OCI-LY1 (cell line): Measurements from ENCODE around the gene PXYLP1.

Experiments
- CTCF ChIP-seq: fragments of 200-600 bp; sonication (generic), shearing (Covaris generic); IDR thresholded peaks from 2 replicates; pipeline ENCODE4 v1.5.1; 2017; ENCODE audit warnings: mild to moderate bottlenecking, antibody characterized with exemption, low read length, moderate library complexity, mixed read lengths
- EZH2 ChIP-seq: fragments of 200-600 bp; sonication (generic), shearing (Covaris generic); IDR thresholded peaks from 2 replicates; pipeline ENCODE4 v1.8.0; 2017; ENCODE audit warnings: borderline replicate concordance, mixed run types, mild to moderate bottlenecking, antibody characterized with exemption, low read length, moderate library complexity, mixed read lengths

DNA sequence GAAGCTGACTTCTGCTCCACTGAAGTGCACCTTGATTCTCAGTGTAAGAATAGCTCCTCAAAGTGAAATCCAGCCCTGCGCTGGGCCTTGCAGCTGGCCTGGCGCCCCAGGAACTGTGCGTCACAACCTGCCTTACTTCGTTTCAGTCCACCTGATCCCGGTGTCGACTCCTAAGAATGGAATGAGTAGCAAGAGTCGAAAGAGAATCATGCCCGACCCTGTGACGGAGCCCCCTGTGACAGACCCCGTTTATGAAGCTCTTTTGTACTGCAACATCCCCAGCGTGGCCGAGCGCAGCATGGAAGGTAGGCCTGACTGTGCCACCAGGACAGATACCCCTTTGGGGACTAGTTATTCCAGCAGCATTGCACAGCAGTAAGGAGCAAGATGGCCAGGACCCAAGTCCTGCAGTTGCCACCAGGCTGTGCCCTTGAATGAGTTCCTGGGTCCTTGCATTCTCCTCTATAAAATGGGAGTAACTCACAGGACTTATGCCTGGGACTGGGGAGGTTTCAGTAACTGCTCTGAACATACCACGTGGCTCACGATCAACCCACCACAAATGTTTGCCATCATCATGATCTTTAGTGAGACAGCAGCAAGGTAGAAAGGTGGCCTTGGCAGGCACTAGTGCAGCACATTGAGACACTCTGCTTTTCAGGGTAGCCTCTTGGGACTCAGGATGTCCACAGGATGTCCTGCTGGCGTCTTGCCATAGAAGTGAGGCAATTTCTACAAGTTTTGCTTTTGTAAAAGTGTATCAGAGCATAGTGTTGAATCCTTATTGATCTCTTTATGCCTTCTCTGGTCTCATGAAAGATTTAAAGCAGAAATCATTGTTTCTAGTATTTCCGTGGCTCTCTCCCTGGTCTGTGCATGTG, 46.8 kb downstream of the PXYLP1 start:
- TF ChIP-seq CTCF (no peak), EZH2 (no peak)
